ENCODE data around the gene KRT3. TPM values are rescaled to one million over a fixed set of nuclear protein-coding genes. Genes with fewer than 3 reads are reported as not detected.

The KRT3 gene
- total RNA-seq, 1 experiment from 2014 or later = not detected

- Mint-ChIP-seq H3K4me1 (no peaks in the 10 kb centered on the region), H3K27me3 (ENCODE audit: low read depth) (peaks cover 5% of the 10 kb centered on the region; the same call in 1 of the 2 replicates), H3K9me3 (no peaks in the 10 kb centered on the region), H3K36me3 (no peaks in the 10 kb centered on the region), H3K27ac (no peak overlapping the region), H3K4me3 (no peak overlapping the region)
- ATAC-seq (no peak), DNase-seq (ENCODE audit: low spot score) (no peak)
- CTCF ChIA-PET = interaction anchor here (0.9 to 1.5 kb wide), 4 partner anchors 33 to 442 kb away, joined by 3 to 5 read pairs (median 4); no protein-coding TSS in a partner anchor
- TF ChIP-seq KAT7 (CRISPR knock-in tag; IDR thresholded peaks at IDR 0.05; ENCODE audit: borderline replicate concordance) = no peak
- TF ChIP-seq OVOL2 (CRISPR knock-in tag; IDR thresholded peaks at IDR 0.05; ENCODE audit: borderline replicate concordance) = no peak
- no peak for TF ChIP-seq ETV6 (CRISPR knock-in tag; IDR thresholded peaks at IDR 0.05)
- TF ChIP-seq ERG (CRISPR knock-in tag; IDR thresholded peaks at IDR 0.05) = no peak
- no peak for TF ChIP-seq EMX1 (CRISPR knock-in tag; IDR thresholded peaks at IDR 0.05)
- no peak for TF ChIP-seq GABPB1 (CRISPR knock-in tag; IDR thresholded peaks at IDR 0.05)
- no peak for TF ChIP-seq NFATC4 (CRISPR knock-in tag; IDR thresholded peaks at IDR 0.05)
- TF ChIP-seq FOXJ3 (CRISPR knock-in tag; IDR thresholded peaks at IDR 0.05; ENCODE audit: borderline replicate concordance) = no peak
- POLR2A ChIA-PET = no interaction called here
Measured at GRCh38 chr12:52837781-52838608, 42.1 kb upstream of the KRT3 start.

- Mint-ChIP-seq H3K4me3 (no peak overlapping the region), H3K4me1 (no peaks in the 10 kb centered on the region), H3K36me3 (no peaks in the 10 kb centered on the region), H3K9me3 (no peaks in the 10 kb centered on the region), H3K27ac (no peak overlapping the region), H3K27me3 (ENCODE audit: low read depth) (peaks cover 5% of the 10 kb centered on the region; the same call in 1 of the 2 replicates)
- DNase-seq (ENCODE audit: low spot score) = no peak
- ChIA-PET POLR2A (no interaction called here), CTCF (interaction anchor here (0.9 to 1.3 kb wide), 2 partner anchors 33 to 43 kb away, joined by 4 to 5 read pairs; no protein-coding TSS in a partner anchor)
- TF ChIP-seq FOXJ3 (CRISPR knock-in tag; IDR thresholded peaks at IDR 0.05; ENCODE audit: borderline replicate concordance) (no peak), AFF4 (CRISPR knock-in tag; IDR thresholded peaks at IDR 0.05; ENCODE audit: borderline replicate concordance) (no peak), STAT6 (CRISPR knock-in tag; conservative IDR thresholded peaks at IDR 0.05; ENCODE audit: low read depth) (no peak), RELA (CRISPR knock-in tag; IDR thresholded peaks at IDR 0.05; ENCODE audit: borderline replicate concordance) (no peak), E2F1 (CRISPR knock-in tag; IDR thresholded peaks at IDR 0.05) (no peak), ATF2 (CRISPR knock-in tag; IDR thresholded peaks at IDR 0.05; ENCODE audit: borderline replicate concordance, low read depth) (no peak)
- ATAC-seq = no peak
Measured at GRCh38 chr12:52837413-52837741, 41.5 kb upstream of the KRT3 start.

All from WTC11 (cell line).